K562 (cell line): Measurements from ENCODE around the gene MRPL11. TPM values are rescaled to one million over a fixed set of nuclear protein-coding genes. Genes with fewer than 3 reads are reported as not detected.

Experiments
- BRCA1 ChIP-seq, 2 experiments: fragments of 450-650 bp in 1 of 2; sonication (generic) in 1 of 2; formaldehyde crosslinking in 1 of 2; IDR thresholded peaks; 2 replicates each; pipeline versions ENCODE4 v1.5.0 to v1.6.1; 2017 to 2020; ENCODE audit warnings: mild to moderate bottlenecking in 1 of 2, missing genetic modification reagents in 1 of 2
- CHD4 ChIP-seq: fragments of 200-600 bp; sonication (generic); IDR thresholded peaks from 3 replicates; pipeline ENCODE4 v1.6.1; 2012; ENCODE audit warnings: low read depth, mild to moderate bottlenecking, mixed read lengths, low read length, inconsistent platforms; ENCODE audit not compliant: insufficient read depth, insufficient replicate concordance, poor library complexity, severe bottlenecking
- EP400 ChIP-seq: fragments of 450-650 bp; IDR thresholded peaks from 2 replicates; pipeline ENCODE4 v1.6.1; 2017; ENCODE audit warnings: antibody characterized with exemption, mild to moderate bottlenecking, moderate library complexity
- ETS2 ChIP-seq: IDR thresholded peaks from 2 replicates; pipeline ENCODE4 v1.6.1; 2016; ENCODE audit warnings: borderline replicate concordance, missing genetic modification characterization, mild to moderate bottlenecking, moderate library complexity, missing compliant biosample characterization; ENCODE audit not compliant: poor library complexity, severe bottlenecking
- FOS ChIP-seq: IDR thresholded peaks from 3 replicates; pipeline ENCODE4 v1.6.1; 2011; ENCODE audit not compliant: insufficient read length; ENCODE audit errors: extremely low read depth
- KAT2B ChIP-seq: IDR thresholded peaks from one replicate; pipeline ENCODE4 v1.6.1; 2012; ENCODE audit warnings: low read depth, mild to moderate bottlenecking, control low read depth, inconsistent platforms, low read length, moderate library complexity
- MAFG ChIP-seq: fragments of 450-650 bp; conservative IDR thresholded peaks from 2 replicates; pipeline ENCODE4 v1.6.1; 2016; ENCODE audit warnings: missing genetic modification characterization, missing compliant biosample characterization
- POLR3A ChIP-seq: IDR thresholded peaks from 2 replicates; pipeline ENCODE4 v1.6.1; 2011; ENCODE audit warnings: borderline replicate concordance, mild to moderate bottlenecking, moderate library complexity; ENCODE audit not compliant: insufficient read length, insufficient read depth; ENCODE audit errors: extremely low read depth
- ZNF146 ChIP-seq: IDR thresholded peaks from one replicate; pipeline ENCODE4 v1.6.1; 2018; ENCODE audit warnings: missing compliant biosample characterization; ENCODE audit not compliant: unreplicated experiment
- polyA plus RNA-seq, 8 experiments: library from polyadenylated mRNA; depleted of rRNA in 4 of 8; stranded (reverse) in 5 of 8; unstranded in 3 of 8; fragments of >200 nt; fragmentation: Nextera tagmentation in 2 of 8; fragmentation: Illumina TruSeq in 1 of 8; extraction: Ambion mirVana in 2 of 8; extraction: Trizol in 1 of 8; gene quantifications; 2 replicates each; pipeline versions ENCODE4 v1.2.1 to v1.2.3, GENCODE V29; 2011 to 2014; ENCODE audit warnings: inconsistent platforms in 1 of 8, missing spikeins in 1 of 8
- total RNA-seq, 7 experiments: library from RNA; depleted of rRNA in 6 of 7; stranded (reverse); fragments of >200 nt in 6 of 7; fragmentation: Illumina TruSeq in 2 of 7; extraction: Trizol in 2 of 7; gene quantifications; 2 replicates each; pipeline versions ENCODE4 v1.2.1 to v1.2.3, GENCODE V29; 2011 to 2021; ENCODE audit warnings: low replicate concordance in 1 of 7
- TF ChIP-seq, protein P1 (sequence below): fragments of 450-650 bp; IDR thresholded peaks from 2 replicates; pipeline ENCODE4 v1.6.1; 2016; ENCODE audit warnings: mild to moderate bottlenecking, moderate library complexity
- TF ChIP-seq, protein P2 (sequence below): fragments of 250-450 bp; sonication (Bioruptor Pico); IDR thresholded peaks from 2 replicates; pipeline ENCODE4 v1.8.0; 2021; ENCODE audit warnings: borderline replicate concordance, mild to moderate bottlenecking, moderate library complexity; ENCODE audit not compliant: poor library complexity, severe bottlenecking
- TF ChIP-seq, protein P3 (sequence below): fragments of 450-650 bp; IDR thresholded peaks from 2 replicates; pipeline ENCODE4 v1.6.1; 2016; ENCODE audit warnings: antibody characterized with exemption

The MRPL11 gene
- total and polyA plus RNA-seq, 9 of the 15 experiments (the other 6 are each of a cell fraction or from before 2014, with no cell fraction given), result 33.0 to 173 (median 91.9) TPM

DNA sequence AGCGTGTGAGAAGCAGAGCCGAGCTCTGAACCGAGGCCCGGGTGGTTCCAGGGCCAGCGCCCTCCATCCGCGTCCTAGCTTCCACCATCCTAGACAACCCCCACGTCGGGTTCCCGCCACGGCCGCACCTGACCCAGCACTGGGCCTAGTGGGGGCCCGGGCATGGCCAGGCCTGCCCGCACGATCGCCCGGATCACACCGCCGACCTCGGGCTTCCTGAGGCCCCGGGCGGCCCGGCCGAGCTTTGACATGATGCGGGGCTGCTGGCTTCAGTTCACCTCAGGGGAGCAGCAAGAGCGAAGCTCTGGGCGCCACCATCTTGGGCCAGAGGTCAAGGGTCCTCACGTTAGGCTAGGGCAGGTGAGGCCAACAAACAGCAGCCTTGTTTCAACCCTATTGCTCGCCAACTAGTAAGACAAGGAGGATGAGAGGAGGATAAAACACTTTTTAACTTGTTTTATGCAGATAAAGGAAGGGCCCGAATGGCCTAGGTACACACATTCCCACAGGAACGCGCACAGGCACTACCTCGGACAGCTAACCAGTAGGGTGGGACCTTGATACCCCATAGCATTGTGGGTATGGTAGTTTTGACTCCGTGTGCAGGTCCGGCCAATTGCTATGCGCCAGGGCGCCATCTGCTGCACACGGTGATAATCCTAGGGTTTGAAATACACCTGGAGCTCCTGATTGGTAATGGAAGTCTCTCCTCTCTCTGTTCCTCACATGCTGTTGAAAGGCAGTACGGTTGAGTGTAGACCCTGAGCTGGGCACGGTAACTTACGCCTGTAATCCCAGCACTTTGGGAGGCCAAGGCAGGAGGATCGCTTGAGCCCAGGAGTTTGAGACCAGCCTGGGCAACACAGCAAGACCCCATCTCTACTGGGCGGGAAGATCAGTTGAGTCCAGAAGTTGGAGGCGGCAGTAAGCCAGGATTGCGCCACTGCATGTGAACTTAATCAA is at the start of gene MRPL11 (continued):
- TF ChIP-seq POLR3A, result no peak
- no peak for TF ChIP-seq KAT2B
- TF ChIP-seq CHD4, result no peak
- TF ChIP-seq, protein P1, sequence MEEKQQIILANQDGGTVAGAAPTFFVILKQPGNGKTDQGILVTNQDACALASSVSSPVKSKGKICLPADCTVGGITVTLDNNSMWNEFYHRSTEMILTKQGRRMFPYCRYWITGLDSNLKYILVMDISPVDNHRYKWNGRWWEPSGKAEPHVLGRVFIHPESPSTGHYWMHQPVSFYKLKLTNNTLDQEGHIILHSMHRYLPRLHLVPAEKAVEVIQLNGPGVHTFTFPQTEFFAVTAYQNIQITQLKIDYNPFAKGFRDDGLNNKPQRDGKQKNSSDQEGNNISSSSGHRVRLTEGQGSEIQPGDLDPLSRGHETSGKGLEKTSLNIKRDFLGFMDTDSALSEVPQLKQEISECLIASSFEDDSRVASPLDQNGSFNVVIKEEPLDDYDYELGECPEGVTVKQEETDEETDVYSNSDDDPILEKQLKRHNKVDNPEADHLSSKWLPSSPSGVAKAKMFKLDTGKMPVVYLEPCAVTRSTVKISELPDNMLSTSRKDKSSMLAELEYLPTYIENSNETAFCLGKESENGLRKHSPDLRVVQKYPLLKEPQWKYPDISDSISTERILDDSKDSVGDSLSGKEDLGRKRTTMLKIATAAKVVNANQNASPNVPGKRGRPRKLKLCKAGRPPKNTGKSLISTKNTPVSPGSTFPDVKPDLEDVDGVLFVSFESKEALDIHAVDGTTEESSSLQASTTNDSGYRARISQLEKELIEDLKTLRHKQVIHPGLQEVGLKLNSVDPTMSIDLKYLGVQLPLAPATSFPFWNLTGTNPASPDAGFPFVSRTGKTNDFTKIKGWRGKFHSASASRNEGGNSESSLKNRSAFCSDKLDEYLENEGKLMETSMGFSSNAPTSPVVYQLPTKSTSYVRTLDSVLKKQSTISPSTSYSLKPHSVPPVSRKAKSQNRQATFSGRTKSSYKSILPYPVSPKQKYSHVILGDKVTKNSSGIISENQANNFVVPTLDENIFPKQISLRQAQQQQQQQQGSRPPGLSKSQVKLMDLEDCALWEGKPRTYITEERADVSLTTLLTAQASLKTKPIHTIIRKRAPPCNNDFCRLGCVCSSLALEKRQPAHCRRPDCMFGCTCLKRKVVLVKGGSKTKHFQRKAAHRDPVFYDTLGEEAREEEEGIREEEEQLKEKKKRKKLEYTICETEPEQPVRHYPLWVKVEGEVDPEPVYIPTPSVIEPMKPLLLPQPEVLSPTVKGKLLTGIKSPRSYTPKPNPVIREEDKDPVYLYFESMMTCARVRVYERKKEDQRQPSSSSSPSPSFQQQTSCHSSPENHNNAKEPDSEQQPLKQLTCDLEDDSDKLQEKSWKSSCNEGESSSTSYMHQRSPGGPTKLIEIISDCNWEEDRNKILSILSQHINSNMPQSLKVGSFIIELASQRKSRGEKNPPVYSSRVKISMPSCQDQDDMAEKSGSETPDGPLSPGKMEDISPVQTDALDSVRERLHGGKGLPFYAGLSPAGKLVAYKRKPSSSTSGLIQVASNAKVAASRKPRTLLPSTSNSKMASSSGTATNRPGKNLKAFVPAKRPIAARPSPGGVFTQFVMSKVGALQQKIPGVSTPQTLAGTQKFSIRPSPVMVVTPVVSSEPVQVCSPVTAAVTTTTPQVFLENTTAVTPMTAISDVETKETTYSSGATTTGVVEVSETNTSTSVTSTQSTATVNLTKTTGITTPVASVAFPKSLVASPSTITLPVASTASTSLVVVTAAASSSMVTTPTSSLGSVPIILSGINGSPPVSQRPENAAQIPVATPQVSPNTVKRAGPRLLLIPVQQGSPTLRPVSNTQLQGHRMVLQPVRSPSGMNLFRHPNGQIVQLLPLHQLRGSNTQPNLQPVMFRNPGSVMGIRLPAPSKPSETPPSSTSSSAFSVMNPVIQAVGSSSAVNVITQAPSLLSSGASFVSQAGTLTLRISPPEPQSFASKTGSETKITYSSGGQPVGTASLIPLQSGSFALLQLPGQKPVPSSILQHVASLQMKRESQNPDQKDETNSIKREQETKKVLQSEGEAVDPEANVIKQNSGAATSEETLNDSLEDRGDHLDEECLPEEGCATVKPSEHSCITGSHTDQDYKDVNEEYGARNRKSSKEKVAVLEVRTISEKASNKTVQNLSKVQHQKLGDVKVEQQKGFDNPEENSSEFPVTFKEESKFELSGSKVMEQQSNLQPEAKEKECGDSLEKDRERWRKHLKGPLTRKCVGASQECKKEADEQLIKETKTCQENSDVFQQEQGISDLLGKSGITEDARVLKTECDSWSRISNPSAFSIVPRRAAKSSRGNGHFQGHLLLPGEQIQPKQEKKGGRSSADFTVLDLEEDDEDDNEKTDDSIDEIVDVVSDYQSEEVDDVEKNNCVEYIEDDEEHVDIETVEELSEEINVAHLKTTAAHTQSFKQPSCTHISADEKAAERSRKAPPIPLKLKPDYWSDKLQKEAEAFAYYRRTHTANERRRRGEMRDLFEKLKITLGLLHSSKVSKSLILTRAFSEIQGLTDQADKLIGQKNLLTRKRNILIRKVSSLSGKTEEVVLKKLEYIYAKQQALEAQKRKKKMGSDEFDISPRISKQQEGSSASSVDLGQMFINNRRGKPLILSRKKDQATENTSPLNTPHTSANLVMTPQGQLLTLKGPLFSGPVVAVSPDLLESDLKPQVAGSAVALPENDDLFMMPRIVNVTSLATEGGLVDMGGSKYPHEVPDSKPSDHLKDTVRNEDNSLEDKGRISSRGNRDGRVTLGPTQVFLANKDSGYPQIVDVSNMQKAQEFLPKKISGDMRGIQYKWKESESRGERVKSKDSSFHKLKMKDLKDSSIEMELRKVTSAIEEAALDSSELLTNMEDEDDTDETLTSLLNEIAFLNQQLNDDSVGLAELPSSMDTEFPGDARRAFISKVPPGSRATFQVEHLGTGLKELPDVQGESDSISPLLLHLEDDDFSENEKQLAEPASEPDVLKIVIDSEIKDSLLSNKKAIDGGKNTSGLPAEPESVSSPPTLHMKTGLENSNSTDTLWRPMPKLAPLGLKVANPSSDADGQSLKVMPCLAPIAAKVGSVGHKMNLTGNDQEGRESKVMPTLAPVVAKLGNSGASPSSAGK, result no peak
- TF ChIP-seq, protein P2, sequence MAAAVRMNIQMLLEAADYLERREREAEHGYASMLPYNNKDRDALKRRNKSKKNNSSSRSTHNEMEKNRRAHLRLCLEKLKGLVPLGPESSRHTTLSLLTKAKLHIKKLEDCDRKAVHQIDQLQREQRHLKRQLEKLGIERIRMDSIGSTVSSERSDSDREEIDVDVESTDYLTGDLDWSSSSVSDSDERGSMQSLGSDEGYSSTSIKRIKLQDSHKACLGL, result no peak
- TF ChIP-seq ETS2 (tag), result no peak
- no peak for TF ChIP-seq ZNF146 (CRISPR knock-in tag)
- no peak for TF ChIP-seq BRCA1 (IDR thresholded peaks at IDR 0.05)
- TF ChIP-seq BRCA1 (CRISPR knock-in tag; IDR thresholded peaks at IDR 0.05), result no peak
- no peak for TF ChIP-seq FOS
- TF ChIP-seq EP400, result peak; percentile 81
- TF ChIP-seq MAFG (tag), result no peak
- TF ChIP-seq, protein P3, sequence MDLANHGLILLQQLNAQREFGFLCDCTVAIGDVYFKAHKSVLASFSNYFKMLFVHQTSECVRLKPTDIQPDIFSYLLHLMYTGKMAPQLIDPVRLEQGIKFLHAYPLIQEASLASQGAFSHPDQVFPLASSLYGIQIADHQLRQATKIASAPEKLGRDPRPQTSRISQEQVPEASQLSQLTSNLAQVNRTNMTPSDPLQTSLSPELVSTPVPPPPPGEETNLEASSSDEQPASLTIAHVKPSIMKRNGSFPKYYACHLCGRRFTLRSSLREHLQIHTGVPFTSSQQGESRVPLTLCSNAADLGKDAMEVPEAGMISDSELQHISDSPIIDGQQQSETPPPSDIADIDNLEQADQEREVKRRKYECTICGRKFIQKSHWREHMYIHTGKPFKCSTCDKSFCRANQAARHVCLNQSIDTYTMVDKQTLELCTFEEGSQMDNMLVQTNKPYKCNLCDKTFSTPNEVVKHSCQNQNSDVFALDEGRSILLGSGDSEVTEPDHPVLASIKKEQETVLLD, result no peak
